GM10847 (cell line): ENCODE results near the gene TACR1.

Experiments used
- POLR2A ChIP-seq: IDR thresholded peaks from 2 replicates; pipeline ENCODE4 v1.6.1; 2011; ENCODE audit not compliant: insufficient read length; ENCODE audit errors: extremely low read depth

TACR1 gene

DNA sequence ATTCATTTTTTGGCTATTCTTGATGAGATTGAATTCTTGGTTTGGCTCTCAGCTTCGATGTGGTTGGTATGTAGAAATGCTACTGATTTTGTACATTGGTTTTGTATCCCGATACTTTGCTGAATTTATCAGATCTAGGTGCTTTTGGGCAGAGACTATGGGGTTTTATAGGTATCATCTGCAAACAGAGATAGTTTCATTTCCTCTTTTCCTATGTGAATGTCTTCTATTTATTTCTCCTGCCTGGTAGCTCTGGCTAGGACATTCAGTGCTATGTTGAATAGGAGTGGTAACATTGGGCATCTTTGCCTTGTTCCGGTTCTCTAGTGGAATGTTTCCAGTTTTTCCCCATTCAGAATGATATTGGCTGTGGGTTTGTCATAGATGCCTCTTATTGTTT, 5.5 kb upstream of the TACR1 start:
- no peak for TF ChIP-seq POLR2A

DNA sequence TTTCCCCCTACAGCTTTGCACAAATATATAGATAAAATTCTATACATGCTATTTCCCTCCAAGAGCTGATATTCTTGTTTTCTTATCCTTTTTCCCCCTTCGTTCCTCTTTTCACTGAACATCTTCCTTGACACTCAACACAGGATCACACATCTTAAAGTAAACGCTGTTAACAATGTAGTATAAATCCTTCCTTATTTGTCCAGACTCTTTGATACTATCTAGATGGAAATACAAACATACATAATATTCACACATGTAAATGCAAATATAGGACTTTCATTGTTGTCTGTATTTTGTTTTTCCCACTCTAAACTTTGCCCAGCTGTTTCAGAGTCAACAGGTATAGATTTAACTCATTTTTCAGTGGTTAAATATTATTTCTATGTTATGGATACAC, 3.0 kb upstream of the TACR1 start:
- no peak for TF ChIP-seq POLR2A

DNA sequence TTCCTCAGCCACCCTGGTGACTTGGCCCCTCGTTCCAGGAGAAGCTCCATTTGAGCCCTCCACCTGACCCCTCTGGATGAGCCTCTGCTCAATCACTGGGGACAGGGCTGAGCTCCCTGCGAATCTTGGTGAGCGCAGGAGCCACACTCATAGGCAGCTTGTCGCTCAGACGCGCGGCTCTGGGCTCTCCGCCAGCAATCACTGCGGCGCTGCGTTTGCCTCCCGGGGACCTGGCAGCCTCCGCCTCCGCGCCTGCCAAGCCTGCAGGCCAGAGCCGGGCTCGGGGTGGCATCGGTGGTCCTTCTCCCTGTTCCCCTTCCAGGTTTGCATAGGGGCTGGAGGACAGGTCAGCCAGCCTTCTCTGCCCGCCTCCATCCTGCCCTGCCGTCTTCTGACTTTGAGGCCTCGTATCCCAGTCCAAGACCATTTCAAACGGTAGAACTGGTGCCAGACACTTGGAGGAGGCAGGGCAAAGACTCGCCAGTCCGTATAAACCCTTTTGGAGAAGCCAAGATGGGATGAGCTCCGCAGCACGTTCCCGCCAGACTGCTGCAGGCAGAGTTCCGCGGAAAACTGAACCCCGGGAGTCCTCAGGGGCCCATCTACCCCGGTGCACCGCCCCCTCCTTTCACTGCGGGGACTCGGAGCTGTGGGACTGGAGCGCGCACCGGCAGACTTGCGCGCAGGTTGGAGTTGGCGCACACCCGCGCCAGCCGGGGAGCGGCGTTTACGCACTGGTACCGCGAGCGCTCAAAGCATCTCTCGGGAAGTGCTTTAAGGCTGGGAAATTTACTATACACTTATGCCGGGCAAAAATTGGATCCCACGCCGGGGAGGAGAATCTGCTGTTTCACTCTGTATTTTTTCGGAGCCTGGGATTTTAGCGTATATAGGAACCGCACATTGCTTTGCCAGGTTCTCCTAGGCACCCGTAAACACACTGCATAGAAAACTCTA, 1.1 kb upstream of the TACR1 start:
- no peak for TF ChIP-seq POLR2A

DNA sequence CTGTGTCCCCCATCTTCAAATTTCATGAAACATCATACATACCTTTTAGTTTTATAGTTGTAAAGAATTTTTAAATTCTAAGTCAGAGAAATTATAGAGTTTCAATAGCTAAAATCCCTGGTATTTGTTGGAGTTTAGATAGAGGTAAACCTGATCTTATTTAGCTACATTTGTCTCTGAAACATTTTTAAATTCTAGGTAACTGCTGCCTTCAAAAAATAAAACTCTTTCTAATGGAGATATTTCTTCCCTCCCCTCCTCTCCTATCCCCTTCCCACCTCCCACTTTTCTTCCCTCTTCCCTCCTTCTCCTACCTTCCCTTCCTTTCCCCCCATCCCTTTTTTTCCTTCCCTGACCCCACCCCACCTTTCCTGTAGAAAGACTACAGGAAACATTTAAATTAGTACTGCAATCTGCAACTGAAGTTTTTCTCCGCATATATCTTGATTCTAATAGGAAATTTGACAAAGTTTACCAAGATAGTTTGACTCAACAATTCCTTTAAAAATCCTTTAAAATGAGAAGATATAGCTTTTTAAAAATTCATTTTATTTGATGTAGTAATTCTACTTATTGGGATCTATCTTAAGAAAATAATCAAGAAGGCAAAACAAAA, 4.1 kb downstream of the TACR1 start:
- no peak for TF ChIP-seq POLR2A

DNA sequence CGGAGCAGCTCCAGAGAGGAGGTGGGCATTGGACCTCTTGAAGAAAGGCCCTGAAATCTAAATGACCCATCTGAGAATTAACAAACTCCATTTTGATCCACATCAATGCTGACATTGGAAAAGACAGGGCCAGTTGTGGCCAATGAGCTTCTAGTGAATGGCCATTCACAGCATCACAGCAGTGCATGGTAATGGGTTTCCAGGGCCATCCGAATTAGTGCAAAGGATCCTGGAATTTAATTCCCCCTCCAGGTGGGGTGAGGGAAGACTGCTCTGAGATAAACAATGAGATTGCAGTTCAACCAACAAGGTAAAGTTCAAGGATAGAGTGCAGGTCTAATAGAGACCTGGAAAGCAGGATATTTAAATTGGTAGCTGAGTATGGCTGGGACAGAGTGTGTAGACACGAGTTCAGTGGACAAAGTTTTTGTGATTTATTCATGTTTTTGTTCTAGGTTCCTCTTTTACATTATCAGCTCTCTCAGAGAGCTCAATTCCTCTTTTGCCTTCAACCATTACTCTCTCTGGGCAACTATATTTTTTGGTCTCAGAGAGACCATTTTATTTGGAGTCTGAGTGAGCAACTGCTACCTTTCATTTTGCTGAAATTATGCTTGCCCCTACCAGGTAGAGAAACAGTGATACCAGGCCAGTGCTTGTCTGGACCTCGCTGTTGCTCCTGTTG, 5.0 kb downstream of the TACR1 start:
- no peak for TF ChIP-seq POLR2A

GRCh38 chr2:75192496-75192895, 6.8 kb downstream of the TACR1 start:
- no peak for TF ChIP-seq POLR2A

- no peak for TF ChIP-seq POLR2A
These were observed 8.9 kb downstream of the TACR1 start for GRCh38 chr2:75190271-75190990.

GRCh38 chr2:75186821-75187220, 12.5 kb downstream of the TACR1 start:
- no peak for TF ChIP-seq POLR2A

DNA sequence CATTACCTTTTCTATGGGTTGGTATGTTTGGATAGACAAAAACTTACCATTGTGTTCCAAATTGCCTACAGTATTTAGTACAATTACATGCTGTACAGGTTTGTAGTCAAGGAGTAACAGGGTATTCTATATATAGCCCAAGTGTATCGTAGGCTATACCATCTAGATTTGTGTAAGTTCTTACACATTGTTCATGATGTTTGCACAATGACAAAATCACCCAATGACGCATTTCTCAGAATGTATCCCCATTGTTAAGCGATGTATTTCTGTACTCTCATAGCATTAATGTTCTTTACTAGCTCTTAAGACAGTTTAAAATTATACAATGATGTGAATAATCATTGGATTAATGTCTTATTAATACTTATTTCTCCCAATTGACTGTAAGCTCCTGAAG, 16.7 kb downstream of the TACR1 start:
- TF ChIP-seq POLR2A, result no peak

DNA sequence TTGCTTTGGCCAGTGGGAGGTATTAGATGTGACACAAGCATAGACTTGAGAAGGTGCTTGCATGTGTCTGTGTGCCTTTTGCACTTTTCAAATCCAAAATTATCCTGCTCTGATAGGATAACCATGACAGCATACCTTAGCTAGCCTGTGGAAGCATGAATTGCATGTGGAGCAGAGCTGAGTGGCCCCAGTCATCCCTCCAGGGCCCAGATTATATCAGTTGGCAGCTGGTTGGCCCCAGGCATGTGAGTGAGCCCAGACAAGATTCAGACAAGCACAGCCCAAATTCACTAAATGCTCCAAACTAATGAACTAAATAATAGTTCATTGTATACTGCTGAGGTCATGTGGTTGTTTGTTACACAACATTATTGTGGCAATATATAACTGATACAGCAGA, 18.8 kb downstream of the TACR1 start:
- no peak for TF ChIP-seq POLR2A

GRCh38 chr2:75177427-75177826, 21.9 kb downstream of the TACR1 start:
- no peak for TF ChIP-seq POLR2A

DNA sequence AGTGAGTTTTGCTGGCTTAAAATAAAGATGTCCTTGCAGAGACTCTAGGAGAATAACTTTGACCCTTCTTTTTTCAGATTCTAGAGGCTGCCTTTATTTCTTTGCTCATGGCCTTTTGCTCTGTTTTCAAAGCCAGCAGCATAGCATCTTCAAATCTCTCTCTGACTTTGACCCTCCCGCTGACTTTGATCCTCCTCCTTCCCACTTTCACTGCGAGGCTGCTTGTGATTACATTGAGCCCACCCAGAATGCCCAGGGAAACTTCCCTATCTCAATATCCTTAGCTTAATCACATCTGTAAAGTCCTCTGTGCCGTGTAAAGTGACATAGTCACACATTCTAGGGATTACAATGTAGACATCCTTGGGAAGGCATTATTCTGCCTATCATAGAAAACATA, 23.9 kb downstream of the TACR1 start:
- TF ChIP-seq POLR2A, result no peak

- TF ChIP-seq POLR2A, result no peak
These were observed 24.3 kb downstream of the TACR1 start for GRCh38 chr2:75174981-75175380.

DNA sequence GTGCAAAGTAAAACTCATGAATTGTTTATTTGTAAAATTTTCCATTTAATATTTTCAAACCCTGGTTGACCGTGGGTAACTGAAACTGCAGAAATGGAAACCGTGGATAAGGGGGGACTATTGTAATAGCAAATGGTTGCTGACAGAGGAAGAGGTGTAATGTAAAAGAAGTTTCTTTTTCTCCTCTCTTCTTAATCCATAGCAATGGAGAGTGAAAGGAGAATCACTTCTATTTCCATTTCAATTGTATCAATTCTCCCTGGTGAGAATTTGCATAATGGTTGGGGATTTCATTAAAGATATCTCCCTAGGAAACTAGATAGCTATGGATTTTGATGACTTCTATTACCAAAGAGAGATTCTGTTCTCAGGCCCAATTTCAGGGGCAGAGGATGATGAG, 24.8 kb downstream of the TACR1 start:
- TF ChIP-seq POLR2A, result no peak

- no peak for TF ChIP-seq POLR2A
These were observed 25.6 kb downstream of the TACR1 start for GRCh38 chr2:75173740-75174139.

- TF ChIP-seq POLR2A, result no peak
These were observed 28.4 kb downstream of the TACR1 start for GRCh38 chr2:75170889-75171288.

- TF ChIP-seq POLR2A, result no peak
These were observed 31.1 kb downstream of the TACR1 start for GRCh38 chr2:75168186-75168585.
